Left lung (tissue), 10 donors: ENCODE results near the gene WDR17. TPM values are rescaled to one million over a fixed set of nuclear protein-coding genes. Genes with fewer than 3 reads are reported as not detected.
A peak's percentile ranks its signal among the peaks of the same experiment; 100 is the strongest.

Experiments
- ATAC-seq: fragments of 200-7000 bp; cut with Tn5 transposase; one replicate; pipeline ENCODE4 v1.9.1; 2020; ENCODE audit warnings: moderate library complexity
- DNase-seq, 4 donors: peaks; one replicate each; pipeline ENCODE4 v3.0.0-alpha.2; 2013 to 2020
- H3K27ac ChIP-seq, 2 donors: fragments of 200-600 bp; sonication (generic) in 1 of 2; one replicate each; pipeline versions ENCODE4 v1.5.0 to v1.8.0; 2020 to 2021
- H3K27me3 ChIP-seq, 2 donors: fragments of 200-600 bp; sonication (generic) in 1 of 2; one replicate each; pipeline versions ENCODE4 v1.5.0 to v1.8.0; 2020 to 2021
- H3K36me3 ChIP-seq, 2 donors: fragments of 200-600 bp; sonication (generic) in 1 of 2; one replicate each; pipeline versions ENCODE4 v1.5.0 to v1.8.0; 2020 to 2021
- H3K4me1 ChIP-seq, 2 donors: fragments of 200-600 bp; one replicate each; pipeline ENCODE4 v1.8.0; 2021
- H3K4me3 ChIP-seq, 2 donors: fragments of 200-600 bp; sonication (generic) in 1 of 2; one replicate each; pipeline versions ENCODE4 v1.5.0 to v1.8.0; 2020 to 2021; ENCODE audit warnings: mild to moderate bottlenecking in 1 of 2
- H3K9me3 ChIP-seq, 2 donors: fragments of 200-600 bp; sonication (generic) in 1 of 2; one replicate each; pipeline versions ENCODE4 v1.5.0 to v1.8.0; 2020 to 2021
- intact Hi-C, 2 donors: fragments of 100-400 bp; cut with DNase I; formaldehyde crosslinking; loops; one replicate each; pipeline versions ENCODE4 v1.11.2 to v1.14.2; 2022
- polyA plus RNA-seq, 6 donors: library from polyadenylated mRNA; unstranded; fragments of 120-200 nt; gene quantifications; one replicate each; pipeline ENCODE4 v1.2.1, GENCODE V29; 2013; ENCODE audit not compliant: insufficient read length in 6 of 6
- total RNA-seq, 2 donors: library from RNA; stranded (reverse); fragmentation: NEBNext Ultra II Directional; extraction: Animal tissue kit (Norgen Biotek cat#: 25700); gene quantifications; one replicate each; pipeline ENCODE4 v1.2.1, GENCODE V29; 2021
- TF ChIP-seq, protein P1 (sequence below), 2 donors: fragments of 200-600 bp; sonication (generic) in 1 of 2; IDR thresholded peaks; one replicate each; pipeline versions ENCODE4 v1.5.0 to v1.8.0; 2021; ENCODE audit warnings: antibody characterized with exemption in 2 of 2
- donor health status: DM: no; HTN: yes; CAD: no.
- donor health status: DM: no; HTN: no; CAD: no.

Gene WDR17
- total and polyA plus RNA-seq, 8 donors, result 4.2 to 10.7 (median 7.9) TPM

GRCh38 chr4:176191974-176192373, 126.3 kb downstream of the WDR17 start:
- Histone ChIP-seq H3K4me1 (peaks cover 4 to 6% of the 10 kb centered on the region in 2 donors), H3K27me3 (peaks cover 0 to 5% of the 10 kb centered on the region in 2 donors), H3K27ac (no peak overlapping the region), H3K9me3 (no peaks in the 10 kb centered on the region), H3K4me3 (no peak overlapping the region), H3K36me3 (no peaks in the 10 kb centered on the region)
- ATAC-seq, result no peak
- intact Hi-C loops, result no loop called here
- TF ChIP-seq, protein P1, sequence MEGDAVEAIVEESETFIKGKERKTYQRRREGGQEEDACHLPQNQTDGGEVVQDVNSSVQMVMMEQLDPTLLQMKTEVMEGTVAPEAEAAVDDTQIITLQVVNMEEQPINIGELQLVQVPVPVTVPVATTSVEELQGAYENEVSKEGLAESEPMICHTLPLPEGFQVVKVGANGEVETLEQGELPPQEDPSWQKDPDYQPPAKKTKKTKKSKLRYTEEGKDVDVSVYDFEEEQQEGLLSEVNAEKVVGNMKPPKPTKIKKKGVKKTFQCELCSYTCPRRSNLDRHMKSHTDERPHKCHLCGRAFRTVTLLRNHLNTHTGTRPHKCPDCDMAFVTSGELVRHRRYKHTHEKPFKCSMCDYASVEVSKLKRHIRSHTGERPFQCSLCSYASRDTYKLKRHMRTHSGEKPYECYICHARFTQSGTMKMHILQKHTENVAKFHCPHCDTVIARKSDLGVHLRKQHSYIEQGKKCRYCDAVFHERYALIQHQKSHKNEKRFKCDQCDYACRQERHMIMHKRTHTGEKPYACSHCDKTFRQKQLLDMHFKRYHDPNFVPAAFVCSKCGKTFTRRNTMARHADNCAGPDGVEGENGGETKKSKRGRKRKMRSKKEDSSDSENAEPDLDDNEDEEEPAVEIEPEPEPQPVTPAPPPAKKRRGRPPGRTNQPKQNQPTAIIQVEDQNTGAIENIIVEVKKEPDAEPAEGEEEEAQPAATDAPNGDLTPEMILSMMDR (IDR thresholded peaks at IDR 0.05), result no peak
- DNase-seq, result no peak

DNA sequence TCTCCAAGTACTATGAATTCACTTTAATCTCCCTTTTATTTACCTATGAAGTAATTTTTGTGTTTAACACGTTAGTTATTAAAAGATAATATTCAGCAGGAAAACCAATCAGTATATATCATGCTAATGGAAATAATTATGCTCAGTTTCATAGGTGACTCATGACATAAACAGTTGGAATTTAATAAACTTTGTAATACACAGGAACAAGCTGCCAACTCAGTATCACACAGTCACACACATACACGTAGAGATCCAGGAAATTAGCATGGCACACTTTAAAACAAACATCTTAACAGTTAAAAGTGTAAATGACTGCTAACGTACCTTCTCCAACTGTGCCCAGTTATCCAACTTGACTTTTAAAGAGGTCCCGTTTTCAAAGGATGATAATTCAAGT, 127.5 kb downstream of the WDR17 start:
- ATAC-seq, result no peak
- H3K27me3 ChIP-seq, result peaks cover 0 to 5% of the 10 kb centered on the region in 2 donors

DNA sequence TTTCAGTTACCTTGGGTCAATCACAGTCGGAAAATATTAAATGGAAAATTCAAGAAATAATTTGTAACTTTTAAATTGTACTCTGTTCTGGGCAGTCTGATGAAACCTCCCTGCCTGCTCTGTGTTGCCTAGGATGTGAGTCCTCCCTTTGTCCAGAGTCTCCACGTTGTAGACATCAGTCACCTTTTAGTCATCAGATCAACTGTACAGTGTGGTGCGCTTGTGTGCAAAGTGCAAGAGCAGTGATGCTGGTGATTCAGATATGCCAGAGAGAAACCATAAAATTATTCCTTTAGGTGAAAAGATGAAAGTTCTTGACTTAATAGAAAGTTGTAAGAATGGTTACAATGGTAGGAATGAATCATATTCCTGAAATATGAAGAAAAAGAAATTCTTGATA, 128.3 kb downstream of the WDR17 start:
- Histone ChIP-seq H3K27ac (no peak overlapping the region), H3K4me1 (peaks cover 4 to 6% of the 10 kb centered on the region in 2 donors), H3K27me3 (peaks cover 0 to 5% of the 10 kb centered on the region in 2 donors), H3K9me3 (no peaks in the 10 kb centered on the region), H3K4me3 (no peak overlapping the region), H3K36me3 (no peaks in the 10 kb centered on the region)
- TF ChIP-seq, protein P1 (IDR thresholded peaks at IDR 0.05), result no peak
- DNase-seq (no peak), ATAC-seq (no peak)
- intact Hi-C loops, result no loop called here

More for the DNA sequence above, 127.5 kb downstream of the WDR17 start:
- TF ChIP-seq, protein P1 (IDR thresholded peaks at IDR 0.05), result no peak
- H3K27ac ChIP-seq, result no peak overlapping the region
- H3K4me3 ChIP-seq, result no peak overlapping the region
- DNase-seq, result no peak
- peaks cover 4 to 6% of the 10 kb centered on the region in 2 donors for H3K4me1 ChIP-seq
- no peaks in the 10 kb centered on the region for H3K36me3 ChIP-seq
- no peaks in the 10 kb centered on the region for H3K9me3 ChIP-seq
- intact Hi-C loops, result no loop called here

DNA sequence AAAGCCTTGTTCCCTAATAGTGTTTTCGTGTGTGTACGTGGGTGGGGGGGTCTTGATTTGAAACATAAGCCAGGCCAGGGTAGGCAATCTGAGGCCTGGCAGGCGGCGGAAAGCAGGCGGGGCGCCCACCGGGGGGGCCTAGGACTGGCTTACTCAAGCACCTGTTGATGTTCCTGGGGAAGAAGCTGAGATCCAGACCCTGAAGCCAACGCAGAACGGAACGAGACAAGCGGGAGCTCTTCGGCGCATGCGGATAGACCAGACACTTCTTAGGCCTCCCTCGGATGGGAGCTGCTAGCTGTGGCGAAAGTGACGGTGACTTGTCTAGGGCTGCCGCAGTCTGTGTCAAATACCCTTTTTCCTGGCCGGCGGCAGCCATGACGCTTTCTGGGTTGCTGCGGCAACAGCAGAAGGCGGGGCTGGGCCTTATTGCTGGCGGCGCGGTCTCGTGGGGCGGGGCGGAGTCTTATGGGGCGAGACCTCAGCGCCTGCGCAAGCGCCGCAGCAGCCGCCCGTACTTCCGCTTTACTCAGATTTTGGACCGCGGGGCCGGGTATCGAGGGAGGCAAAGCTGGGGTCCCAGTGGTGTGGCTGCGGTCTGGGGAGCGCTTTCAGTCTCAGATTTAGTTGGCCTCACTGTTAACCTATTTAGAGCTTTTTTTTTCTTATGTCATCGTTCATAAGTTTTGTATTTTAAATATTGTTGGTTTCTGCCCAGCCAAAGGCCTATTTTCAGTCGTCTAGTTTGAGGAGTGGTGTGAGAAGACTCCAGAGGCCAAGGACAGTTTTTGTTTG, 129.7 kb downstream of the WDR17 start, which contains the start of gene SPATA4:
SPATA4 (minus strand) TSS at position 402 of the 795 bp plus-strand sequence; CDS start at position 379, 23 bp downstream.
- Histone ChIP-seq H3K4me1 (peaks cover 4 to 6% of the 10 kb centered on the region in 2 donors), H3K27me3 (peaks cover 0 to 4% of the 10 kb centered on the region in 2 donors), H3K9me3 (no peaks in the 10 kb centered on the region), H3K4me3 (peak within 1 kb of the TSS; percentile 49 to 50), H3K36me3 (no peaks in the 10 kb centered on the region), H3K27ac (peak within 1 kb of the TSS; percentile 70 to 74)
- peak; percentile 90 to 99 (median 95) for DNase-seq
- ATAC-seq, result peak; percentile 98
- TF ChIP-seq, protein P1 (IDR thresholded peaks at IDR 0.05), result no peak
- intact Hi-C loops, result no loop called here

DNA sequence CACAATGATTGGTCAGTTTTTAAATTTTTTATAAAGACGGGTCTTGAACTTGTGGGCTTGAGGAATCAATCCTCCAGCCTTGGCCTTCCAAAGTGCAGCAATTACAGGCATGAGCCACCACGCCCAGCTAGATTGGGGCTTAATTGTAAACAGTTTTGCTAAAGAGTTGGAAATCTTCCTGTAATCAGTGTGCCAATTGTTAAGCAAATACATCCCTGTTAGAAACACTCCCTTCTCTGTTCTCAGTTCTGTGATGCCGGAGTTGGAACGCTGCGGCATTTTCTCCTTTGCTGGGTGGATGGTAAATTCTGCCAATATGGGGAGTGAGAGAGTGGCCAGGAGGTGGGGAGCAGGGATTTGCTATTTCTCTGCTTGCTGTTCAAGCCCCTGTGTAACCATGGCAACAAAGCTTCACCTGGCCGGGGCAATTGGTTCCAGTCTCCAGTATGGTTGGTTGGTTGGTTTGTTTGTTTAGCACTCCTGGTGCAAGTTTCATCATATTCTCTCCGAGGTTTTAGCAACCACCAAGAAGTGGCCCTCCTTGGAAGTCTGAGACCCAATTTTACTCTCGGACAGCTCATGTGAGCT, 132.8 kb downstream of the WDR17 start:
- no peaks in the 10 kb centered on the region for H3K9me3 ChIP-seq
- H3K4me1 ChIP-seq, result peaks cover 4 to 6% of the 10 kb centered on the region in 2 donors
- H3K27ac ChIP-seq, result no peak overlapping the region
- H3K4me3 ChIP-seq, result no peak overlapping the region
- H3K27me3 ChIP-seq, result peaks cover 0 to 4% of the 10 kb centered on the region in 2 donors
- TF ChIP-seq, protein P1 (IDR thresholded peaks at IDR 0.05), result no peak
- intact Hi-C loops, result no loop called here
- H3K36me3 ChIP-seq, result no peaks in the 10 kb centered on the region
- DNase-seq, result peak in 1 of 4 donors; percentile 55
- peak; percentile 67 for ATAC-seq
